Thymus (tissue), 14 donors: ENCODE data around the gene LBR. TPM values are rescaled to one million over a fixed set of nuclear protein-coding genes. Genes with fewer than 3 reads are reported as not detected.

Source experiments
- DNase-seq, 9 donors: peaks; one replicate each; pipeline ENCODE4 v3.0.0-alpha.2; 2013; ENCODE audit warnings: low spot score in 9 of 9, low read depth in 6 of 9, missing footprints in 1 of 9
- H3K27ac ChIP-seq, 2 donors: one replicate each; pipeline ENCODE4 v1.5.1; 2013; ENCODE audit warnings: control low read depth in 1 of 2, low read depth in 1 of 2, low read length in 1 of 2, mild to moderate bottlenecking in 1 of 2, moderate library complexity in 1 of 2
- H3K27me3 ChIP-seq, 2 donors: one replicate each; pipeline ENCODE4 v1.5.1; 2013; ENCODE audit warnings: low read length in 1 of 2; ENCODE audit not compliant: control insufficient read depth in 2 of 2, insufficient read depth in 1 of 2
- H3K36me3 ChIP-seq, 2 donors: one replicate each; pipeline ENCODE4 v1.5.1; 2013; ENCODE audit warnings: low read length in 1 of 2, mild to moderate bottlenecking in 1 of 2, moderate library complexity in 1 of 2; ENCODE audit not compliant: control insufficient read depth in 2 of 2, insufficient read depth in 2 of 2
- H3K4me1 ChIP-seq, 2 donors: one replicate each; pipeline ENCODE4 v1.5.1; 2013; ENCODE audit warnings: low read length in 2 of 2; ENCODE audit not compliant: control insufficient read depth in 2 of 2, insufficient read depth in 2 of 2
- H3K4me3 ChIP-seq, 2 donors: one replicate each; pipeline ENCODE4 v1.5.1; 2013; ENCODE audit warnings: low read length in 2 of 2, control low read depth in 1 of 2, mild to moderate bottlenecking in 1 of 2
- H3K9me3 ChIP-seq, 2 donors: one replicate each; pipeline ENCODE4 v1.5.1; 2013; ENCODE audit warnings: low read length in 1 of 2, mild to moderate bottlenecking in 1 of 2; ENCODE audit not compliant: control insufficient read depth in 2 of 2, insufficient read depth in 1 of 2
- WGBS: extraction: QIAGEN DNeasy Blood & Tissue Kit; methylation state at CpG from one replicate; pipeline ENCODE4 v1.1.7; 2013; 5-methylcytosine and 5-hydroxymethylcytosine counted together
- long read RNA-seq, 10 donors: transcript quantifications; one replicate each; lab custom pipeline, GENCODE V29; 2026
- polyA plus RNA-seq: library from polyadenylated mRNA; stranded (reverse); fragments of 200-250 nt; gene quantifications from one replicate; pipeline ENCODE4 v1.2.3, GENCODE V29; 2013
- total RNA-seq: library from RNA; stranded (reverse); fragments of 120-200 nt; gene quantifications from one replicate; pipeline ENCODE4 v1.2.4, GENCODE V29; 2013
- donor health status: healthy.

LBR gene
- 115 TPM for total RNA-seq
- 71.1 TPM for polyA plus RNA-seq
- long read RNA-seq, donor 1, transcript LBR-201 (14 exons, 3,745 nt) = major isoform, 7 of 7 reads
- long read RNA-seq, donor 1, partial matches to known transcripts = 0 of 7 reads
- long read RNA-seq, donor 1, other reads (novel, unspliced or antisense) = 0 of 7 reads
- long read RNA-seq, donor 2, transcript LBR-206 (2 exons, 536 nt) = minor isoform, 9 of 148 reads
- long read RNA-seq, donor 2, transcript LBR-201 (14 exons, 3,745 nt) = major isoform, 83 of 148 reads
- long read RNA-seq, donor 2, partial matches to known transcripts = 56 of 148 reads
- long read RNA-seq, donor 2, other reads (novel, unspliced or antisense) = 0 of 148 reads
- long read RNA-seq, donor 3, transcript LBR-206 (2 exons, 536 nt) = minor isoform, 6 of 103 reads
- long read RNA-seq, donor 3, transcript LBR-201 (14 exons, 3,745 nt) = major isoform, 51 of 103 reads
- long read RNA-seq, donor 3, partial matches to known transcripts = 40 of 103 reads
- long read RNA-seq, donor 3, other reads (novel, unspliced or antisense) = 5 of 103 reads
- long read RNA-seq, donor 4, transcript LBR-201 (14 exons, 3,745 nt) = major isoform, 17 of 20 reads
- long read RNA-seq, donor 4, partial matches to known transcripts = 0 of 20 reads
- long read RNA-seq, donor 4, other reads (novel, unspliced or antisense) = 0 of 20 reads
- long read RNA-seq, donor 5, transcript LBR-206 (2 exons, 536 nt) = minor isoform, 5 of 88 reads
- long read RNA-seq, donor 5, transcript LBR-201 (14 exons, 3,745 nt) = major isoform, 36 of 88 reads
- long read RNA-seq, donor 5, partial matches to known transcripts = 46 of 88 reads
- long read RNA-seq, donor 5, other reads (novel, unspliced or antisense) = 0 of 88 reads
- long read RNA-seq, donor 6, transcript LBR-201 (14 exons, 3,745 nt) = major isoform, 36 of 56 reads
- long read RNA-seq, donor 6, partial matches to known transcripts = 19 of 56 reads
- long read RNA-seq, donor 6, other reads (novel, unspliced or antisense) = 0 of 56 reads
- long read RNA-seq, donor 7, transcript LBR-201 (14 exons, 3,745 nt) = major isoform, 53 of 59 reads
- long read RNA-seq, donor 7, transcript LBR-206 (2 exons, 536 nt) = minor isoform, 6 of 59 reads
- long read RNA-seq, donor 7, partial matches to known transcripts = 0 of 59 reads
- long read RNA-seq, donor 7, other reads (novel, unspliced or antisense) = 0 of 59 reads
- long read RNA-seq, donor 8, transcript LBR-201 (14 exons, 3,745 nt) = major isoform, 7 of 9 reads
- long read RNA-seq, donor 8, partial matches to known transcripts = 0 of 9 reads
- long read RNA-seq, donor 8, other reads (novel, unspliced or antisense) = 0 of 9 reads
- long read RNA-seq, donor 9, transcript LBR-201 (14 exons, 3,745 nt) = major isoform, 45 of 48 reads
- long read RNA-seq, donor 9, partial matches to known transcripts = 0 of 48 reads
- long read RNA-seq, donor 9, other reads (novel, unspliced or antisense) = 0 of 48 reads
- long read RNA-seq, donor 10, transcript LBR-201 (14 exons, 3,745 nt) = major isoform, 39 of 55 reads
- long read RNA-seq, donor 10, partial matches to known transcripts = 13 of 55 reads
- long read RNA-seq, donor 10, other reads (novel, unspliced or antisense) = 0 of 55 reads

GRCh38 chr1:225427235-225428067 is at the start of gene LBR:
LBR (minus strand) TSS chr1:225428038; CDS start chr1:225424075, 3,963 bp downstream.
- Histone ChIP-seq H3K27me3 (no peaks in the 10 kb centered on the region), H3K36me3 (peaks cover 8 to 24% of the 10 kb centered on the region in 2 donors), H3K9me3 (peaks cover 0 to 11% of the 10 kb centered on the region in 2 donors), H3K4me1 (peaks cover 14 to 32% of the 10 kb centered on the region in 2 donors), H3K27ac (peak within 1 kb of the TSS; percentile 93 to 97), H3K4me3 (peak within 1 kb of the TSS; percentile 96 to 97)
- under 1% methylated on average over 94 of the region's 94 CpGs for WGBS
- peak in 2 of 9 donors; percentile 45 to 67 for DNase-seq

- no peak for DNase-seq
- WGBS = 89% methylated on average over 6 of the region's 6 CpGs
- Histone ChIP-seq H3K36me3 (no peaks in the 10 kb centered on the region), H3K9me3 (peaks cover 0 to 5% of the 10 kb centered on the region in 2 donors), H3K27ac (no peak overlapping the region), H3K4me1 (peaks cover 0 to 39% of the 10 kb centered on the region in 2 donors), H3K27me3 (no peaks in the 10 kb centered on the region), H3K4me3 (no peak overlapping the region)
These were observed 49.6 kb upstream of the LBR start for GRCh38 chr1:225477296-225477911.

- DNase-seq = no peak
- Histone ChIP-seq H3K27me3 (no peaks in the 10 kb centered on the region), H3K9me3 (peaks cover 0 to 5% of the 10 kb centered on the region in 2 donors), H3K36me3 (no peaks in the 10 kb centered on the region), H3K4me1 (peaks cover 0 to 44% of the 10 kb centered on the region in 2 donors), H3K4me3 (no peak overlapping the region), H3K27ac (no peak overlapping the region)
- 77% methylated on average over 5 of the region's 5 CpGs for WGBS
These were observed 48.7 kb upstream of the LBR start for GRCh38 chr1:225476538-225476988.

- Histone ChIP-seq H3K27me3 (no peaks in the 10 kb centered on the region), H3K27ac (no peak overlapping the region), H3K4me3 (no peak overlapping the region), H3K36me3 (no peaks in the 10 kb centered on the region), H3K9me3 (peaks cover 0 to 5% of the 10 kb centered on the region in 2 donors), H3K4me1 (peaks cover 2 to 49% of the 10 kb centered on the region in 2 donors)
- 99% methylated on average over 7 of the region's 7 CpGs for WGBS
- DNase-seq = no peak
These were observed 48.3 kb upstream of the LBR start for GRCh38 chr1:225476100-225476511.

GRCh38 chr1:225474986-225475820 is 47.4 kb upstream of the LBR start:
- Histone ChIP-seq H3K27me3 (no peaks in the 10 kb centered on the region), H3K27ac (no peak overlapping the region), H3K36me3 (no peaks in the 10 kb centered on the region), H3K4me1 (peaks cover 3 to 54% of the 10 kb centered on the region in 2 donors), H3K4me3 (no peak overlapping the region), H3K9me3 (peaks cover 0 to 5% of the 10 kb centered on the region in 2 donors)
- 36% methylated on average over 50 of the region's 50 CpGs for WGBS
- peak in 7 of 9 donors; percentile 40 to 76 (median 62) for DNase-seq

- Histone ChIP-seq H3K9me3 (peaks cover 0 to 5% of the 10 kb centered on the region in 2 donors), H3K27me3 (no peaks in the 10 kb centered on the region), H3K4me3 (no peak overlapping the region), H3K27ac (no peak overlapping the region), H3K4me1 (peaks cover 3 to 54% of the 10 kb centered on the region in 2 donors), H3K36me3 (no peaks in the 10 kb centered on the region)
- WGBS = 62% methylated on average over 13 of the region's 13 CpGs
- DNase-seq = no peak
These were observed 46.7 kb upstream of the LBR start for GRCh38 chr1:225474439-225474985.
